Testis (tissue), 3 donors: ENCODE data around the gene SYNGR3. TPM values are rescaled to one million over a fixed set of nuclear protein-coding genes. Genes with fewer than 3 reads are reported as not detected.

Source experiments
- DNase-seq: peaks from one replicate; pipeline ENCODE4 v3.0.0-alpha.2; 2019
- H3K27ac ChIP-seq, 2 donors: fragments of 200-600 bp; sonication (generic); one replicate each; pipeline ENCODE4 v1.5.1; 2019
- H3K27me3 ChIP-seq: fragments of 200-600 bp; sonication (generic); one replicate; pipeline ENCODE4 v1.5.1; 2019
- H3K36me3 ChIP-seq: fragments of 200-600 bp; sonication (generic); one replicate; pipeline ENCODE4 v1.5.1; 2017; ENCODE audit warnings: low read depth; ENCODE audit errors: missing control alignments
- H3K4me1 ChIP-seq: fragments of 200-600 bp; sonication (generic); one replicate; pipeline ENCODE4 v1.5.1; 2019
- H3K4me3 ChIP-seq, 2 donors: fragments of 200-600 bp; sonication (generic); one replicate each; pipeline ENCODE4 v1.5.1; 2017 to 2019
- H3K9me3 ChIP-seq: fragments of 200-600 bp; sonication (generic); one replicate; pipeline ENCODE4 v1.5.1; 2017
- POLR2A ChIP-seq: fragments of 450-650 bp; IDR thresholded peaks from one replicate; pipeline ENCODE4 v1.6.1; 2017; ENCODE audit warnings: antibody characterized with exemption, mild to moderate bottlenecking, moderate library complexity
- WGBS, 2 donors: methylation state at CpG; one replicate each; pipeline ENCODE4 v1.1.5; 2018; 5-methylcytosine and 5-hydroxymethylcytosine counted together
- intact Hi-C: fragments of 100-400 bp; cut with DNase I; formaldehyde crosslinking; loops from one replicate; pipeline ENCODE4 v1.15.1; 2023; ENCODE audit warnings: low total_unique reads
- polyA plus RNA-seq: library from polyadenylated mRNA; stranded (reverse); fragments of 350-450 nt; fragmentation: Illumina TruSeq; extraction: RNeasy Lipid Tissue Mini Kit (QIAGEN cat#74804); gene quantifications from one replicate; pipeline ENCODE4 v1.2.3, GENCODE V29; 2014; ENCODE audit warnings: low read depth, low replicate concordance; ENCODE audit not compliant: insufficient read depth
- total RNA-seq, 2 donors: library from RNA; depleted of rRNA; stranded (reverse); fragments of >200 nt; gene quantifications; one replicate each; pipeline ENCODE4 v1.2.3, GENCODE V29; 2016
- TF ChIP-seq, protein P1 (sequence below), 3 experiments: fragments of 450-650 bp in 2 of 3; fragments of 200-600 bp in 1 of 3; sonication (generic) in 1 of 3; IDR thresholded peaks; one replicate each; pipeline ENCODE4 v1.5.1; 2016 to 2019; ENCODE audit warnings: antibody characterized with exemption in 3 of 3, mild to moderate bottlenecking in 2 of 3, moderate library complexity in 1 of 3

The SYNGR3 gene
- total and polyA plus RNA-seq, 3 donors from 2014 or later, result 10.0 to 33.5 (median 20.9) TPM

DNA sequence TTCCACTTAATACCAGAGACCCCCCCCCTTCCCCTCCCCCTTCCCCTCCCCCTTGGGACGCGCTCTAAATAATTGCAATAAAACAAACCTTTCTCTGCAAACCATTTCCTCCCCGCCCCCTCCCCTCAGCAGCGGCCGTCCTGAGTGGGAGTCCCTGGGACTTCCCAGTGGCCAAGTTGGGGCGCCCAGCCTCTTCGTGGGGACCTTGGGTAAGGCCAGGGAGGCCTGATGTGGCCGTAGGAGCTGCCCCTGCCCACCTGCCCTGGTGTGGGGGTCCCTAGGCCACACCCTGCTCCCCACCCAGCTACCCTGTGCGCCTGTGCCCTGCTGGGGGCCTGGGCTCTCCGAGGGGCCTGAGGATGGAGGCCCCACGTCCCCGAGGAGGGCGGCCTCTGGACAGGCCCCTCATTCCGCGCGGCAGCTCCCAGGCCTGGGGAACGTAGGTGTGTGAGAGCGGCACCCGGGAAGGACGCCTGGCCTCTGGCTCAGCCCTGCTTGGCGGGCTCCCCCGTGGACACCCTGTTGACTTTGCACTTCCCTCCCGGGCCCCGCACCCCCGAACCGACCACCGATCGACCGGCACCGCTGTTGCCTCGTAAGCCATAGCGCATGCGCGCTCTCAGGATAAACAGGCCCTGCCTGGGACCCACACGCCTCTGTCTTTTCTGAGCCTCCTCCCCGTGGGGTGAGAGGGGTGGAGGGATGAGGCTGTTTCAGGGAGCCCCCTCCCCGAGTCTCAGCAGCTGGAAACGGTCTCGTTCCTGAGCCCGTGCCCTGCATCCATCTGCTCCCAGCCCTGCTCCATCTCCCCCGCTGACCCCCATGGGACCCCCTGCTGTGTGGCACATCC lies 48.8 kb downstream of the SYNGR3 start:
- H3K9me3 ChIP-seq, result no peaks in the 10 kb centered on the region
- peak; percentile 61 for DNase-seq
- peak overlapping the region; percentile 89 to 91 for H3K27ac ChIP-seq
- no peaks in the 10 kb centered on the region for H3K36me3 ChIP-seq
- peaks cover 76% of the 10 kb centered on the region for H3K4me1 ChIP-seq
- intact Hi-C loops, result no loop called here
- 48 to 65% methylated on average over 32 to 33 of the region's 41 CpGs for WGBS, 2 donors
- no peaks in the 10 kb centered on the region for H3K27me3 ChIP-seq
- H3K4me3 ChIP-seq, result no peak overlapping the region
- TF ChIP-seq, protein P1, sequence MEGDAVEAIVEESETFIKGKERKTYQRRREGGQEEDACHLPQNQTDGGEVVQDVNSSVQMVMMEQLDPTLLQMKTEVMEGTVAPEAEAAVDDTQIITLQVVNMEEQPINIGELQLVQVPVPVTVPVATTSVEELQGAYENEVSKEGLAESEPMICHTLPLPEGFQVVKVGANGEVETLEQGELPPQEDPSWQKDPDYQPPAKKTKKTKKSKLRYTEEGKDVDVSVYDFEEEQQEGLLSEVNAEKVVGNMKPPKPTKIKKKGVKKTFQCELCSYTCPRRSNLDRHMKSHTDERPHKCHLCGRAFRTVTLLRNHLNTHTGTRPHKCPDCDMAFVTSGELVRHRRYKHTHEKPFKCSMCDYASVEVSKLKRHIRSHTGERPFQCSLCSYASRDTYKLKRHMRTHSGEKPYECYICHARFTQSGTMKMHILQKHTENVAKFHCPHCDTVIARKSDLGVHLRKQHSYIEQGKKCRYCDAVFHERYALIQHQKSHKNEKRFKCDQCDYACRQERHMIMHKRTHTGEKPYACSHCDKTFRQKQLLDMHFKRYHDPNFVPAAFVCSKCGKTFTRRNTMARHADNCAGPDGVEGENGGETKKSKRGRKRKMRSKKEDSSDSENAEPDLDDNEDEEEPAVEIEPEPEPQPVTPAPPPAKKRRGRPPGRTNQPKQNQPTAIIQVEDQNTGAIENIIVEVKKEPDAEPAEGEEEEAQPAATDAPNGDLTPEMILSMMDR (IDR thresholded peaks at IDR 0.05), result no peak
- no peak for TF ChIP-seq POLR2A

DNA sequence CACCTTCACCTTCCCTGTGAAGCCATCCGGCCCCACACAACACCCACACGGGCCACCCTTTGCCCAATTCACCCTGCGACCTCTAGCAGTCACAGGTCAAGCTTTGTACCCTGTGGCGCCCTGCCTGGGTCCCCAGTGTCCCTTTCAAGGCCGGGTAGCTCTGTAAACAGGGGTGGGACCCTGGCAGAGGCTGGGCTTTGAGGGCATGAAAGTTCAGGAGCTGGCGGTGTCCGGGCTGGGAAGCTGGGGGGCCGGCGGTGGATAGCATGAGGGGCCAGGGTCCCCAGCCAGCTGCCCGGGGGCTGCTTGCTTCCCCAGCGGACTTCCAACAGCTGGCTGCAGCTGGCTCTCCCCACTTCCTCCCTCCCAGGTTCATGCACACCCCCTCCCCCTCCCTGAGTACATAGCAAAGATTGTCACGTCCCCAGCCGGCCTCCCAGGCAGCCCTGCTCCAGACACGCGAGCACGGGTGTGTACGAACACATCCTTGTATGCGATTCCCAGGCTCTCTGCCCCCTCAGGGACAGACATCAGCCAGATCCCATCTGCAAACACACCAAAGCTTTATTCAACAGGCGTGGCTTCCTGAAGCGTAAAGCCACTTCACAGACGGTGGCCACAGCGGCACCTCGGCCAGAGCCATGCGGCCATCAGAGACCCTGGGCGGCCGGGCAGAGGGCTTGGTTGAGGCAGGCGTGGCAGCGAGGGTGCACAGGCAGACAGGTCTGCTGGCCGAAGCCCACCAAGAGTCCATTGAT lies 49.7 kb downstream of the SYNGR3 start:
- peak; percentile 90 for DNase-seq
- Histone ChIP-seq H3K27ac (peak overlapping the region; percentile 89 to 91), H3K36me3 (no peaks in the 10 kb centered on the region), H3K9me3 (no peaks in the 10 kb centered on the region), H3K4me3 (no peak overlapping the region), H3K4me1 (peaks cover 70% of the 10 kb centered on the region), H3K27me3 (no peaks in the 10 kb centered on the region)
- WGBS, 2 donors, result 59 to 78% methylated on average over 17 to 29 of the region's 29 CpGs
- TF ChIP-seq, protein P1 (IDR thresholded peaks at IDR 0.05), result no peak
- no peak for TF ChIP-seq POLR2A
- intact Hi-C loops, result no loop called here

DNA sequence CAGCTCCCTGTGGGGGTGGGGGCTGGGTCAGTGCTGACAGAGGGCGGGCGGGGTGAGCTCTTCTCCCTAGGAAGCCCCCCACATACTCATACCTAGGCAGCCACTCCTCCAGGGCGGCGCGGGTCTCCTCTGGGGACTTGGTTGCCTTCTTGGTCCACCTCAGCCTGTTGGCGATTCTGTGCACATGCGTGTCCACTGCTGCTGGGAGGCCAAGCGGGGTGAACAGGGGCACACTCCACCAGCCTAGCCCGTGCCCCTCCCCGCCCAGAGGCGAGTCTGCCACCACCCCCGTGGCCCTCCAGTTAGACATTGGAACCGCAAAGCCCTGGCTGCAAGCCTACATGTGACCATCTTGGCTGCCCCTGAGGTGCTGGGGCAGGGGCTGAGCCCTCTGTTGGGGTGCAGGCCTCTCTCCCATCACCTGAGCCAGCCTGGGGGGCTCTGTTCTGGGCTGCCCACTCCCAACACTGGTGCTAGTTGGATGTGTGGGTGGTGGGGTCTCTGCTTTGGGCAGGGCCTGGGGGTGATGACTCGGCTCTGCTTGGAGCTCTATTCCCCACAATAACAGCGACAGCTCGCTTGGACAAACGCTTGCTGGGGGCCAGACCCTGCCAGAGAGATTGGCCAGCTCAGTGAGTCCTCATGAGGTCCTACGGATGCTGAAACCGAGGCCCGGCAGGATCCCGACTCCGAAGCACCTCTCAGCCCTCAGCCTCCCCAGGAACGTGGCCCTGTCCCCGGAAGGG lies 50.4 kb downstream of the SYNGR3 start:
- WGBS, 2 donors, result 79% methylated on average over 24 of the region's 24 CpGs; no CpG with 5 or more reads in 1 of the 2 donors
- intact Hi-C loops, result no loop called here
- Histone ChIP-seq H3K36me3 (no peaks in the 10 kb centered on the region), H3K27me3 (no peaks in the 10 kb centered on the region), H3K27ac (peak overlapping the region; percentile 72 to 91), H3K4me3 (no peak overlapping the region), H3K9me3 (no peaks in the 10 kb centered on the region), H3K4me1 (peaks cover 64% of the 10 kb centered on the region)
- TF ChIP-seq, protein P1 (IDR thresholded peaks at IDR 0.05), result no peak
- no peak for TF ChIP-seq POLR2A
- DNase-seq, result no peak

DNA sequence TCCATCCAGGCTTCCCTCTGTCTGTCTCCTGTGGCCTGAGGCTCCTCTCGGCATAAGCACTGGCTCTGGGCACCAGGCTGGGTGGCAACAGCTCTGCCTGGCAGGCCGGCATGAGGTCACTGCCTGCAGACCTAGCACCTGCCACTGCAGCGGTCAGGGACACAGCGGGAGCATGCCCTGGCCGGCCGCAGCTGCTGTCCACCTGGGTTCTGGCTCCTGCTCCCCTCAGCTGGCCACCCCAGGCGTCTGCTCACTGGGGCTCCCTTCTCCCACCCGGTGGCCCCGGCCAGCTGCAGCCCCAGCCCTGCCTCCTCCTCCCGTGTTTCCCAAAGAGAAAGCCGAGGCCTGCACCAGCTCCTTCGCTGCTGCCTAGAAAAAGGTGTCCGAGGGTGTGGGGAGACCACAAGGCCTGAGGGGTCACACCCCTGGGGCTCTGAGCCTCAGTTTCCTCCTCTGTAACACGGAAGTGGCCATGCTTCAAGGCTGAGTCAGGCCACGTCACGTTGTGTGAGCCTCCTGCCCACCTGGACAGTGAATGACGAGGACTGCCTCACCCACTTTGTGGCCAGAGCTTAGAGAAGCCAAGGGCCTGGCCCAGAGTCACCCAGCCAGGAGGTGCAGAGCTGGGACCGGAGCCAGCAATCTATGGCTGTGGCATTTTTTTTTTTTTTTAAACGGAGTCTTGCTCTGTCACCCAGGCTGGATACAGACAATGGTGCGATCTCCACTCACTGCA lies 51.2 kb downstream of the SYNGR3 start:
- TF ChIP-seq, protein P1 (IDR thresholded peaks at IDR 0.05), result no peak
- TF ChIP-seq POLR2A, result no peak
- Histone ChIP-seq H3K4me3 (no peak overlapping the region), H3K9me3 (no peaks in the 10 kb centered on the region), H3K36me3 (no peaks in the 10 kb centered on the region), H3K27ac (peak overlapping the region; percentile 72 to 91), H3K27me3 (no peaks in the 10 kb centered on the region), H3K4me1 (peaks cover 56% of the 10 kb centered on the region)
- DNase-seq, result peak; percentile 43
- 56 to 85% methylated on average over 13 to 20 of the region's 20 CpGs for WGBS, 2 donors
- intact Hi-C loops, result no loop called here
